HG02759 (cell line): ENCODE data around the gene DPP6.
A peak's percentile ranks its signal among the peaks of the same experiment; 100 is the strongest.

Source experiments
- ATAC-seq: cut with Tn5 transposase; IDR thresholded peaks from one replicate; pipeline ENCODE4 v1.9.1; 2021; ENCODE audit warnings: mild to moderate bottlenecking, moderate library complexity; ENCODE audit not compliant: unreplicated experiment

Gene DPP6

GRCh38 chr7:154867068-154867467 lies 814.9 kb downstream of the DPP6 start:
- peak; percentile 70 for ATAC-seq

DNA sequence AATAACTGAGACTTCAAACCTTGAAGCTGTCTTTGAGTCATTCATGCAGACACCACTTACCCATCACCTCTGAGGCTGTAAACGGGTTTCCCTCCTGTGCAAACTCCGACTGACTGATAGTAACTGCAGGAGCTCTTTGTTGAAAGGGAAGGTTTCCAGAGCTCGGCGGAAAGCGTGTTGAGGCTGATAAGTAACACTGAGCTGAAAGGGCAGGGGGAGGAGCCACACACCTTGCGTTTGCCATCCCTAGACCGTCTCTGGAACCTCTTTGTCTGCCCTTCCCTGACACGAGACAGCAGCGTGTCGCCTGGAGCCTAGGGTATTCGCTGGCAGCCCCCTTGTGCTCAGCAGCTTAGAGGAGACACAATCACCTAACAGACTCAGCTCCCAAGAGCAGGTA lies 816.7 kb downstream of the DPP6 start:
- no peak for ATAC-seq

DNA sequence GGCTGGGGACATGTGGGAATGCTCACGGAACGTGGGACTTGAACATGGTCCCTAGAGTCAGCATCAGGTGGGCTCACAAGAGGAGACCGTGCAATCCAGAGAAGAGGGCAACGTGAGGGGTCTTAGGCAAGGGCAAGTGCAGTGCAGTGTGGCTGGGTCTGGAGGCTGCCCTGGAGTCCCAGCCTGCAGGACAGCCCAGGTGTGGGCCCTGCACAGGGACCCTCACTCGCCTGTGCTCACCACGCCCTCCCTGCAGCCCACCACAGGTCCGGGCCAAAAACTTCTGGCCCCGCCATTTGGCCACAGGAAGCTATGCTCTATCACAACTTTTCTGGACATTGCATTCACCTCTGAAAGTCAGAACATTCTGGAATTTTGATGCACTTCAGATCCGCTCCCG lies 817.2 kb downstream of the DPP6 start:
- no peak for ATAC-seq

GRCh38 chr7:154871507-154871906 lies 819.3 kb downstream of the DPP6 start:
- no peak for ATAC-seq

- ATAC-seq, result no peak
These were observed 819.9 kb downstream of the DPP6 start for GRCh38 chr7:154871928-154872750.

GRCh38 chr7:154872811-154873499 lies 820.8 kb downstream of the DPP6 start:
- no peak for ATAC-seq

- ATAC-seq, result no peak
These were observed 821.4 kb downstream of the DPP6 start for GRCh38 chr7:154873500-154874121.

- ATAC-seq, result no peak
These were observed 822.4 kb downstream of the DPP6 start for GRCh38 chr7:154874409-154875113.

- no peak for ATAC-seq
These were observed 823.1 kb downstream of the DPP6 start for GRCh38 chr7:154875297-154875696.

GRCh38 chr7:154876516-154876915 lies 824.3 kb downstream of the DPP6 start:
- no peak for ATAC-seq

- ATAC-seq, result no peak
These were observed 824.8 kb downstream of the DPP6 start for GRCh38 chr7:154877031-154877430.

DNA sequence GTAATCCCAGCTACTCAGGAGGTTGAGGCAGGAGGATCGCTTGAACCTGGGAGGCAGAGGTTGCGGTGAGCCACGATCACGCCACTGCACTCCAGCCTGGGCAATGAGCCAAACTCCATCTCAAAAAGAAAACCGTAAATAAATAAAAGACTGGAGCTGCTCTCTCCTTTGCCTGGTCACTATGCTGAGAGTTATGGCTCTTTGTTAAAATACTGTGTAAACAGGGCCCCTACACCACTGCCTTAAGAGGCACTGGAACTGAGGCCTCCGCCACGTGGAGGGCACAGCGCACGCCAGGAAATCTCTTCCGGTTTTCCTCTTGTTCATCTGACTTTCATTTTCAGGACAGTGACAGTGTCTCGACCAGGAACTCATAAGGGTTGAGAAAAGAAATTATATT lies 827.4 kb downstream of the DPP6 start:
- ATAC-seq, result no peak

GRCh38 chr7:154880513-154880912 lies 828.3 kb downstream of the DPP6 start:
- no peak for ATAC-seq

GRCh38 chr7:154881026-154881425 lies 828.8 kb downstream of the DPP6 start:
- no peak for ATAC-seq

- ATAC-seq, result no peak
These were observed 829.3 kb downstream of the DPP6 start for GRCh38 chr7:154881526-154881925.

DNA sequence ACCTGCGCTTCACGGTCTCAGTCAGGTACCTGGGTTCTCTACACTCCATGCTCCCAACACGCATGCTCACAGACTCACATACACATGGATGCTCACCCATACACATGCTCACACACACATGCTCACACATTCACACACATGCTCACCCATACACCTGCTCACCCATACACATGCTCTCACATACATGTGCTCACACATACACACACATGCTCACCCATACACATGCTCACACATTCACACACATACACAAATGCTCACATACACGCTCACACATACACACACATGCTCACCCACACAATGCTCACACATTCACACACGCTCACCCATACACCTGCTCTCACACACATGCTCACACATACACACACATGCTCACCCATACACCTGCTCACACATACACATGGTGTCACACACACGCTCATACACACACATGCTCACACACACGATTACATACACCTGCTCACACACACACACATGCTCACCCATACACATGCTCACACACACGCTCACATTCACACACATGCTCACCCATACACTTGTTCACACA lies 830.8 kb downstream of the DPP6 start:
- no peak for ATAC-seq

DNA sequence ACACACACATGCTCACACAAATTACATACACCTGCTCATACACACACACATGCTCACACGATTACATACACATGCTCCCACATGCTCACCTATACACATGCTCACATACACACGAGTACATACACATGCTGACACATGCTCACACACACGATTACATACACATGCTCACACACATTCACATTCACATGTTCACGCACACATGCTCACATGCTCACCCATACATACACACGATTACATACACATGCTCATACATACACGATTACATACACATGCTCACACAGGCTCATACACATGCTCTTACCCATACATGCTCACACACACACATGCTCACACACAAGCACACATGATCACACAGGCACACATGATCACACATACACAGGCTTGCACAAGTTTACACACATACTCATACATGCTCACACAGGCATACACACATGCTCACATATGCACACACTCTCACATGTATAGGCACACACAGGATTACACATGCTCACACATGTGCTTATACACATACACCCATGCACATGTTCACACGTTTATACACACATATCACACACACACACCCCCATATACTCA lies 832.2 kb downstream of the DPP6 start:
- no peak for ATAC-seq

GRCh38 chr7:154886591-154886990 lies 834.4 kb downstream of the DPP6 start:
- no peak for ATAC-seq

GRCh38 chr7:154888690-154889089 lies 836.5 kb downstream of the DPP6 start:
- ATAC-seq, result no peak

DNA sequence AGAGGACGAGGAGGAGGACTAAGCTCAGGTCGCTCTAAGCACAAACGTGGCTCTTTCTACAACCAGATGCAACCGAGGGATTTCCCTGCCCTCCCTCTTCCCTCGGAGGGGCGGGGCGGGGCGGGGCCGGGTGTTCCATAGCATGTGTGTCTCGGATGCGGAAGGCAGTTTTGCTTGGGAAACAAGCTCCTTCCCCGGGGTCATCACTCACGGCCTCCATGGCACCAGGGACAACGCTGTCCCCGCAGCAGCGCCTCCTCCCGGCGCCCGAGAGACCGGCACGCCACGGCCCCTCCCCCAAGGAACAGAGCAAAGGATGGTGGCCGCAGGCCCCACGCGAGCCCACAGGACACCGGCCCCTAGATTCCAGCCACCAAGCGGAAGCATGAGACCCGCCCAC lies 840.3 kb downstream of the DPP6 start:
- no peak for ATAC-seq

DNA sequence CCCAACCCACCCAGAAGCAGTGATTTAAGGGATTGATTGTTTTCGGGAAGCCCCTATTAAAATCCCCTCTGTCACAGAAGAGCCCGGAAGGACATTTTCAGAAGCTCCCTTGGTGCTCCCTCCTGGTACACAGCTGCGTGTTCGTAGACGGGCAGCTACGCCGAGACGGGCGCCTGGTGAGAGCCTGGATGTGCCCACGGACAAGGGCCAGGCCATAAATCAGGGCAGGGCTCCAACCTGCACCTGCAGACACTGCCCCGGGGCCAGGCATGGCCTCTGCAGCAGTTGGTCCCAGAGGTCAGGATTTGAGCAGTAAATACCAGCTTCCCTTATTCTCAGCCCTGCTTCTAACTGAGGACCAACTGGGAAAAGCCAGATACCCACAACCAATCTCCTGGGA lies 843.9 kb downstream of the DPP6 start:
- no peak for ATAC-seq
